Ramos (cell line): ENCODE measurements around the gene FAF1.

Experiments used
- in situ Hi-C: fragments of 300-500 bp; cut with MboI; formaldehyde crosslinking; loops from one replicate; pipeline ENCODE4 v1.14.3; 2022; ENCODE audit warnings: low sequenced_read_pairs; ENCODE audit not compliant: unreplicated experiment

Gene FAF1

GRCh38 chr1:50474859-50475809 is 484.9 kb downstream of the FAF1 start:
- in situ Hi-C loops = no loop called here

- in situ Hi-C loops = no loop called here
Observed at GRCh38 chr1:50473513-50473912, 486.6 kb downstream of the FAF1 start.

- in situ Hi-C loops = no loop called here
Observed at GRCh38 chr1:50471967-50472366, 488.1 kb downstream of the FAF1 start.

- in situ Hi-C loops = no loop called here
Observed at GRCh38 chr1:50462964-50463363, 497.1 kb downstream of the FAF1 start.

- in situ Hi-C loops = no loop called here
Observed at GRCh38 chr1:50458507-50458906, 501.6 kb downstream of the FAF1 start.

GRCh38 chr1:50454911-50455310 is 505.2 kb downstream of the FAF1 start:
- in situ Hi-C loops = no loop called here

GRCh38 chr1:50453266-50453665 is 506.8 kb downstream of the FAF1 start:
- in situ Hi-C loops = no loop called here

- in situ Hi-C loops = no loop called here
Observed at GRCh38 chr1:50452700-50453099, 507.4 kb downstream of the FAF1 start.

- in situ Hi-C loops = no loop called here
Observed at GRCh38 chr1:50450861-50451653, 509.0 kb downstream of the FAF1 start.

- in situ Hi-C loops = no loop called here
Observed at GRCh38 chr1:50447961-50448360, 512.1 kb downstream of the FAF1 start.

- in situ Hi-C loops = no loop called here
Observed at GRCh38 chr1:50441183-50441582, 518.9 kb downstream of the FAF1 start.

- in situ Hi-C loops = no loop called here
Observed at GRCh38 chr1:50438945-50439344, 521.1 kb downstream of the FAF1 start.

GRCh38 chr1:50436489-50436888 is 523.6 kb downstream of the FAF1 start:
- in situ Hi-C loops = no loop called here

GRCh38 chr1:50430010-50430405 is 530.1 kb downstream of the FAF1 start:
- in situ Hi-C loops = no loop called here

GRCh38 chr1:50427818-50428779 is 532.0 kb downstream of the FAF1 start:
- in situ Hi-C loops = no loop called here

GRCh38 chr1:50427086-50427817 is 532.8 kb downstream of the FAF1 start:
- in situ Hi-C loops = no loop called here

- in situ Hi-C loops = no loop called here
Observed at GRCh38 chr1:50426702-50427085, 533.4 kb downstream of the FAF1 start.

- in situ Hi-C loops = no loop called here
Observed at GRCh38 chr1:50426108-50426700, 533.9 kb downstream of the FAF1 start.
